HEK293T (cell line): Measurements from ENCODE around the gene DHRS4.

ENCODE experiments used
- FOXM1 ChIP-seq: fragments of 450-650 bp; IDR thresholded peaks from 2 replicates; pipeline ENCODE4 v1.6.1; 2017; ENCODE audit warnings: mild to moderate bottlenecking, borderline replicate concordance
- L3MBTL2 ChIP-seq: fragments of 450-650 bp; conservative IDR thresholded peaks from 2 replicates; pipeline ENCODE4 v1.6.1; 2016; ENCODE audit warnings: mild to moderate bottlenecking
- LEF1 ChIP-seq: fragments of 450-650 bp; IDR thresholded peaks from 2 replicates; pipeline ENCODE4 v1.6.1; 2017; ENCODE audit warnings: mild to moderate bottlenecking, borderline replicate concordance

GRCh38 chr14:23941669-23942068 is 11.9 kb upstream of the DHRS4 start:
- TF ChIP-seq L3MBTL2 (no peak), LEF1 (no peak), FOXM1 (no peak)
